K562 treated with DMSO at 1 percent for 4 hours (cell line): ENCODE measurements around the gene ZNF311. TPM values are rescaled to one million over a fixed set of nuclear protein-coding genes. Genes with fewer than 3 reads are reported as not detected.

ENCODE experiments used
- total RNA-seq: library from RNA; unstranded; fragments of 300-600 nt; gene quantifications from 2 replicates; pipeline ENCODE4 v1.2.3, GENCODE V29; 2022; ENCODE audit not compliant: insufficient read depth

The ZNF311 gene
- 4.9 and 5.8 TPM in 2 replicates for total RNA-seq

DNA sequence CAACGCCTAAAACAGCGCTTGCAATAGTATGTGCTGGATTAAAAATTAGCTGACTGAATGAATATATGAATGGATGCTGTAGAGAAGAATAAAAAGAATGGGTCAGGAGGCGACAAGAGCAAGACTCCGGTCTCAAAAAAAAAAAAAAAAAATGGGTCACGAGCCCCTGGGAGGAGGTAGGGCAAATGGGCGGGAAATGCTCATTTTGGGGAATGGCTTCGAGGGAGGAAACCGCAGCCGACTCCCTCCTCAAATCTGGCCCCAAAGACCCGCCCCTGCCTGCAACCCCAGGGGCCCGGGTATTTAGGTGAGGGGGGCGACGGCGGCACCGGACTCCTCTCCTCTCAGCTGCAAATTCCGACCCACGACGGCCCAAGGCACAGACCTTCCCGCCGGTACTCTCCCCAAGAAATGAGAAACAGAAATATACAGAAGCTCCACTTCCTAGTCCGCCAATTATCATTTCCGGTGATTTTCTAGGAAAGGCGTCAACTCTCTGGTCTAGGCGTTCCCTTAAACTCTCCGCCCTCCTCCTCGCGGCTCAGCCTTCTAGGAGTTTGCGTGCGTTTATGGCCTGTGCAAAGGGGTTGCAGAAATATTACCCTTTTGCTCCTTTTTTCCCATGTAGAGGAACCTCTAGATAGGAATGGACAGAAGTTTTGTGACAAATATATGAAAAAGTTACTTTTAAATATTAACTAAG, at the start of gene ZNF311:
TSS of gene ZNF311 (minus strand) at position 133 of the 703 bp plus-strand sequence. CDS start 1,361 bp downstream, outside the sequence.

DNA sequence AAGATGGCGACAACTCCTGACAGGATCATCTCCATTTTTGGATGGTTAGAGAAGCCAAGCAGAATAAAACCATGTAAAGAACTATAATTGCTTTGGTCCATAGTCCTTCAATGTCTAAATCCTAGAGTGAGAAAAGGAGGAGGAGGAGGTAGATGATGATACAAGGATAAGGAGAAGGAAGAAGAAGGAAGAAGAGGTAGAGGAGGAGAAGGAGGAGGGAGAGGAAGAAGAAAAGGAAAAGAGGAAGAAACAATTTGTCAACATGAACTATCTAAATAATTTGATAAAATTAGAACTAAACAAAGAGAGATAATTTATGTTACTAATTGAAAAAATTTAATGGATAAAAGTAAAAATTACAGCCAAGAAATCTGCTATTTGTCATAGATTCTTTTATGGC, 40.0 kb upstream of the ZNF311 start, which contains the start of gene OR2W1:
TSS of gene OR2W1 (minus strand) at position 101 of the 400 bp plus-strand sequence. CDS start at position 101, 0 bp downstream.

Other genes with a start within 250 kb of the ZNF311 start
- gene TRIM27, start 81.3 kb downstream of the ZNF311 start, total RNA-seq, result 93.2 and 118 TPM in 2 replicates
- gene OR2W1, start 39.9 kb upstream of the ZNF311 start, total RNA-seq, result not detected in 2 replicates
- gene OR2B3, start 82.0 kb upstream of the ZNF311 start, total RNA-seq, result not detected in 2 replicates
- gene OR2J1, start 94.2 kb upstream of the ZNF311 start, total RNA-seq, result not detected in 2 replicates
- gene OR2J3, start 102.7 kb upstream of the ZNF311 start, total RNA-seq, result not detected in 2 replicates
- not detected in 2 replicates for gene OR2J2, start 165.6 kb upstream of the ZNF311 start, total RNA-seq